ENCODE results near the gene RBM39. TPM values are rescaled to one million over a fixed set of nuclear protein-coding genes. Genes with fewer than 3 reads are reported as not detected.
"Not testable (repeated sequence)": the region's sequence is repeated elsewhere in the genome, so short reads cannot be mapped to it uniquely, and the experiment has no call there.

Gene RBM39
- total RNA-seq, 1 donor from 2014 or later = 269 TPM

DNA sequence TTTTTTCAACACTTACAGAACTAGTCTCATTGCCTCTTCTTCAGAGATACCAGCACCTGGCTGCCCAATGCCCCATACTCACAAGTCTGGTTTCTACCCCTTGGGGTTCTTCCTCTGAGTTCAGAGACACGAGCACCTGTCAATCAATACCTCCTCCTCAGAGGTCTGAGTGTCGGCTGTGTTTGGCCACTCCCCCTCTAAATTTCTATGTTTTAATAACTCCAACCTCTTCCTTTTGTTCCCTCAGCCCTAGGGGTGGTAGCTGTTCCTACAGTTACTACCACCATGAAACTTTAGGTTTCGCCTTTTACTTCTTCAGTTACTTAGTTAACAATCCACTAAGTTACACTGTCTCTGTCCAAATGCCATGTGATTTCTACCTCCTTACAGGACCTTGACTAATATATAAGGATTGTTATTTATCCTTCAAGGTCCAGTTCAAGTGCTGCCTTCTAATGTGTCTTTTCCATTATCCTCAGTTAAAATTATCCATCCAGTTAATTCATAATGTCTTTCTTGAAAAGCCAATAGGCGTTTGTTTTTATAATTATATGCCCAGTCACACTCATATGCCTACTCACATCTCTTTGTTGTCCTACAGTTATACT lies 15.1 kb upstream of the RBM39 start:
- peak; percentile 11 for DNase-seq (ENCODE audit: low spot score)

DNA sequence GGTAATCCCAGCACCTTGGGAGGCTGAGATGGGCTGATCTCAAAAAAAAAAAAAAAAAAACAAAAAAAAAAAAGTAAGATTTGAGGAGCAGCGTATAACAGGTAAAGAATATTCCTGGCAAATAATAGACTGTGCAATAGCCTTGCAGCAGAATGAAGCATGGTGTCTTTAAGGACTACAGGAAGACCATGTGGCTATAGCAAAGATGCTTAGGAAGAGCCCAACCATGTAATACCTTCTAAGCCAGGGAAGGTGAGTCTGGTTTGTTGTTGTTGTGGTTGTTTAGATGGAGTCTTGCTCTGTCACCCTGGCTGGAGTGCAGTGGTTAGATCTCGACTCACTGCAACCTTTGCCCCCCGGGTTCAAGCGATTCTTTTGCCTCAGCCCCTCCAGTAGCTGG lies 14.3 kb upstream of the RBM39 start:
- DNase-seq (ENCODE audit: low spot score) = peak; percentile 6

DNA sequence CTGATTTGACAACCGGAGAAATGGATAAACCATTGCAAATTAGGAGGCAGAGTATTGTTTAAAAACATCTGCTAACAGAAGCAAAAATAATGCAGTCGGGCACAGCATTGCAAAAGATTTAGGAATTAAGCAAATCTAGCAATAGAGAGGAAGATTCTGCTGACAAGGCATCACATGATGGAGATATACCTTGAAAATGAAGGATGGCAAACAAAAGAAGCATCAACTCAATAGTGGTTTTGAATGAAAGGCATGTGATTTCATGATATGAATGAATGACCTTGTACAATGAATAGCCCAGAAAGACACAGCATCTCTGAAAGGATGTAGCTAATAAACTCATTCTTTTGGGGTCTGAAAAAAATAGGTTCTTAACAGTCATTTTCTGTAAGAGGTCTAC lies 8.6 kb upstream of the RBM39 start:
- no peak for DNase-seq (ENCODE audit: low spot score)

GRCh38 chr20:35744492-35744841 lies 2.4 kb upstream of the RBM39 start:
- not testable (repeated sequence) for DNase-seq (ENCODE audit: low spot score)

DNA sequence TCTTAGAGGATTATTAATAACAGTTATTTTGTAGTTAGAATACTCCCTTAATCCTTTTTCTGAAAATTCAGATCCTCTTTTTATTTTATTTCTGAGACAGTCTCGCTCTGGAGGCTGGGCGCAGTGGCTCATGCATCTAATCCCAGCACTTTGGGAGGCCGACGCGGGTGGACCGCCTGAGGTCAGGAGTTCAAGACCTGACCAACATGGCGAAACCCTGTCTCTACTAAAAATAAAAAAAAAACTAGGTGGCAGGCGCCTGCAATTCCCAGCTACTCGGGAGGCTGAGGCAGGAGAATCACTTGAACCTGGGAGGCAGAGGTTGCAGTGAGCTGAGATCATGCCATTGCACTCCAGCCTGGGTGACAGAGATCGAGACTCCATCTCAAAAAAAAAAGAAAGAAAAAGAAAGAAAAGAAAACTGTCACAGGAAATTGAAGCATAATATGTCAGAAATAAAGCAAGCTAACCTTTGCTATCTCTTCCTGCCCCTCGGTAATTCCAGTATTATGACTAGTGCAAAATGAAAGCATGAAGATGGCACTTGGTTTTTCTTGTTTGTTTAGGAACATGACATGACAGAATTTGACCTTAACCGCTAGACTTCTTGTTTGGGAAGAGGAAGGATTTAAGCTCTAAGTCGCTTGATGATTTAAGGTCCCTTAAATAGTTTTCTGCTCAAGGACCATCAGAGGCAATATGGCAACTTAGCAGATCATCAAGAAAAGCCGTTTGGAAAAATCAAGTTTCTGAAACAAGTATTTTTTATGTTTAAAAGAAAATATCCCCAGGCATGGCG lies 1.8 kb upstream of the RBM39 start:
- DNase-seq (ENCODE audit: low spot score) = no peak

DNA sequence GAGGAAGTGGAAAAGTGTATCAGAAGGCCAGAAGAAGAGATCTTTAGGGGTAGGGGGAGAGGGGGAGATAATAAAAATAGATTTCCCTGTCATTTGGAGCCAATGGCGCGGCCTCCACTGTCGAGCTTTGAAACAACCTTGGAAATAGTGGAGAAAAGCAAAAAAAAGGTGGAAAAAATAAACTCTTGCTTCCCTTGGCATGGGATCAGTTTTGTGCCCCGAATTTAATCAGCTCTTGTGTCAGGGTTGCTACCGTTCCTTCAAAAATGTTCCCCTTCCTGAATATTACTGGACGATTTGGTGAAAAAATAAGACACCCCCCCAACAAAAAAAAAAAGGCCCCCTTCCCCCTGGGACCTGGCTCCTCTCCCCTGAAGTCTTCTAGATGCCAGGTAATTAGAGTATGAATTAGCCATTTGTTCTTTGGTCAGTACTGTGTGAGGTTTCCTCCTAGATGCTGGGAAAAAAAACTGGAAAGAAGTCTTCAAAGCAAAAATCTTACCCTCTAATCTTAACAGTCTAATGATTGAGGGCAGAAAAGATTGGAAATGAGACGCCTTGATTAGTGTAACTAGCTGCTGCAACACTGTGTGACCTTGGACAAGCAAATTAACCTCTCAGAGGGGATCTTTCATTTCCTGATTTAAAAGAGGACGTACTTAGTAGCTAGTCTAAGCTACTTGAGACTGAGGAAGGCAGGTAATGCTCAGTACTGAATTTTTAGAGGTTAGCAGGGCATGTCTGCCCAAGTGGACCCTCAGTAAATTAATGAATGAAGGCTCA lies 872 bp upstream of the RBM39 start:
- DNase-seq (ENCODE audit: low spot score) = no peak

- peak; percentile 8 for DNase-seq (ENCODE audit: low spot score)
Measured at GRCh38 chr20:35739294-35740163, 2.5 kb downstream of the RBM39 start.

GRCh38 chr20:35738410-35739179 lies 3.5 kb downstream of the RBM39 start:
- DNase-seq (ENCODE audit: low spot score) = no peak

- no peak for DNase-seq (ENCODE audit: low spot score)
Measured at GRCh38 chr20:35737865-35738333, 4.2 kb downstream of the RBM39 start.

DNA sequence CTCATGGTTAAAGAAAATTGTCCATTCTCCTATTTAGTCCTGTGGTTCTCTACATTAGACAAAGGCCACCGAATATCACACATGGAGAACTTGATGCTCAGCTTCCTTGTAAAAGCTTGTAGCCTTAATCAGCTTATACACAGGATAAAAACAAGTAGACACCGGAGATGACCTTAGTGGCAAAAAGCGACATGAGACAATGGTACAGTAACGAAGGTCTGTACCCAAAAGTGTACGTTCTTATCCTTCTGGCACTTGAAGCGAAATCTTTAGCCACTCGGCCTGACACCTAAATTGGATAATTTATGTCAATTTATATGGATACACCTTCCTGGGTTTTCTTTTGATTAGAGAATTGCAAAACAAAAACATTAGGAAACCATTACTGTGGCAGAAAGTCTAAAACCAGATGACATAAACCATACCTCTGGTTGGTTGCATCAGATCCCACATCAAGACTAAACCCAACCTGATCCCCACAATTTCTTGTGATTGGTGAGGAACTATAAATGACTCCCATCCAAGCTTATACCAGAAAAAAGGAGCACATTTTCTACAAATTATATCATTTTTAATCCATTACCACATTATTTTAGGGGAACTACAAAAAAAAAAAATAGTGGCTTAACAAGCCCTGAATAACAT lies 6.1 kb downstream of the RBM39 start:
- DNase-seq (ENCODE audit: low spot score) = no peak

DNA sequence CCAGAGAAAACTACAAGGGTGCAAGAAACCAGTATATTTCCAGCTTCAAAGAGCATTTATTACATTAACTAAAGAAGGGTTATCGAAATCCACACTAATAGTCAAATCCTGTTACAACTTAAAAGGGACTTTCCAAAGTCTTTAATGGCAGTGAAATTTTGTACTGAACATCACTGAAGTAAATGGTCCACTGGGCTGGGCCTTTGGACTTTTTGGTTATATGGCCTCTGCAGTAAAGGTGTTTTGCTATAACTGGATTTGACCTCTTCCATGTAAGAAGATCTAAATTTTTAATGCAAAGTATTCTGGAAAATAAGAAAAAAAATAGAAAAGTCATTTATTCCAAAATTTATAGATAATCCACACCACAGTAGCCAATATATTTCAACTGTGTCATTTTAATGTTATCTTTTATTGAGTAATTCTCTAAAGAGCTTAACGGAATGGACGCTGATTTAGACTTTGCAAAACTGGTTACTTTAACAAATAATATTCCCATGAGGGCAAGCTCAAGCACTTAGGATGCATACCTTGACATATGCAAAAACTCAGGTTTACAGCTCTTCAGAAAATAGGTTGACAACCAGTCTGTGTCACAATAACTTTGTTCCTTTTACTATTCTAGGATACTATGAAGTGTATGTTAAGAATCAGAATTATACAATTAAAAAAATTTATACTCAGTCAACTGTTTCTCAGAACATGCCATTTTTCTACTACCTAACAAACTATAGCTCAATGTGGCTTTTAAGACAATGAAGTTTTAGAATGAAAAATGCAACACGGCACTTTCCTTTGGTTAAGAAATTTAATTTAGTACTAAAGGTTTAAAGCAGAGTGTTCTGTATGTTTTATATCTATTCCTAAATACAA lies 7.0 kb downstream of the RBM39 start:
- no peak for DNase-seq (ENCODE audit: low spot score)

DNA sequence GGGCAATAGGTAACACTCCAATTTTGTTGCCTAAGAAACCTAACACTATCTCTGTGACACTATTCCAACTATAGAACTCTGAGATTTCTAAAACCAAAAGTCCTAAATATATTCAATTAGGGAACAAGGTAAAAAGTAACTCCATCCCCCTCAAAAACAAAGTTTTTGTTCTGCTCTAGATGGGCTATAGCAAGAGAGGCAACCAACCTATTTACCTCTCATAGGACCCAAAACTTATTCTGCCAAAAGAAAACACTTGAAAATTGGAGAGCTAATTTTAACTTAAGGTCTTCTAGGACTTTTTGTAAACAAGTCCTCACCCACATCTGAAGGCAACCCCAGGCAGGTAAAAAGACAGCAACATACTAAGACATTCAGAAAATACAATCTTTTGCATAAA lies 7.7 kb downstream of the RBM39 start:
- no peak for DNase-seq (ENCODE audit: low spot score)

DNA sequence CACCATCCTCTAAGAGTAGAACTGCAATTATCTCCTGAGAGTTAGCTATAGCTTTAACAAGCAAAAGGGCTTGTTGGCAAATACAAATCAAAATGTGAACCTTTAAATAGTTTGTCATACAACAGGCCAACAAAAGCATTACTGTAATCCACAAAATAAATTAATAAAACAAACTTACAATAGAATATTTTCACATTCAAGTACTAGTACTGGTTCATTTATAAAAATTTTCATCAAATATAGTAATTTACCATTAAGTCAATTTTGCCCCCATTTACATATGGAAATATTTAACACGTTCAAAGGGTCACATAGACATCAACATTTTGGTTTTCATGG lies 9.4 kb downstream of the RBM39 start:
- DNase-seq (ENCODE audit: low spot score) = no peak

DNA sequence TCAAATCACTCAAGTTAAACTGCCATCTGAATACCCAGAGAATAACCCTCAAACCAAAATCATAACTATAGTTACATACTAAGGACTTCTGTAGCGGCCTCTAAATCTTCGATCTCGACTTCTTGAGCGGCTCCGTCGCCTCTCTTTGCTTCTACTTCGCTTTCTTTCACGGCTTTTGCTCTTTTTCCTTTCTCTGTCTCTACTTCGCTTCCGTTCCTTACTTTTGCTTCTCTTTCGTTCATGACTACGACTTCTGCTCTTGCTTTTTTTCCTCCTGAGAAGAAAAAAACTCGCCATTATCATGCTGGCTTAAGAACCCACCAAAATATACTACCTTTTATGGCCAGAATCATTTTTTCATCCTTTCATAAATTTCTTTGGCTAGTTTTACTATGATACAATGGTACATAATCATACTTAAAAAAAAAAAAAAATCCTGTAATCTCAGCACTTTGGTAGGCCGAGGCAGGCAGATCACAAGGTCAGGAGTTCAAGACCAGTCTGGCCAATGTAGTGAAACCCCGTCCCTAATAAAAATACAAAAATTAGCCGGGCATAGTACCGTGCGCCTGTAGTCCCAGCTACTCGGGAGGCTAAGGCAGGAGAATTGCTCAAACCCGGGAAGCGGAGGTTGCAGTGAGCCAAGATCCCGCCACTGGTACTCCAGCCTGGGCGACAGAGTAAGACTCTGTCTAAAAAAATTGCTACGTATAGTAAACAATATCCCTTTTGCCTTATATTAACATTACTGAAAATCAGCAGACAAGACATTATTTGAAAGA lies 10.0 kb downstream of the RBM39 start:
- no peak for DNase-seq (ENCODE audit: low spot score)

GRCh38 chr20:35731469-35731788 lies 10.6 kb downstream of the RBM39 start:
- no peak for DNase-seq (ENCODE audit: low spot score)

GRCh38 chr20:35730583-35731468 lies 11.2 kb downstream of the RBM39 start:
- DNase-seq (ENCODE audit: low spot score) = no peak

- DNase-seq (ENCODE audit: low spot score) = no peak
Measured at GRCh38 chr20:35729836-35730582, 12.1 kb downstream of the RBM39 start.
